Putamen (tissue), 1 donor: ENCODE results near the gene TMEM234.
"Not testable (repeated sequence)": the region's sequence is repeated elsewhere in the genome, so short reads cannot be mapped to it uniquely, and the experiment has no call there.

ENCODE experiments used
- DNase-seq: peaks from one replicate; pipeline ENCODE4 v3.0.0-alpha.2; 2016; ENCODE audit warnings: low spot score

Gene TMEM234

DNA sequence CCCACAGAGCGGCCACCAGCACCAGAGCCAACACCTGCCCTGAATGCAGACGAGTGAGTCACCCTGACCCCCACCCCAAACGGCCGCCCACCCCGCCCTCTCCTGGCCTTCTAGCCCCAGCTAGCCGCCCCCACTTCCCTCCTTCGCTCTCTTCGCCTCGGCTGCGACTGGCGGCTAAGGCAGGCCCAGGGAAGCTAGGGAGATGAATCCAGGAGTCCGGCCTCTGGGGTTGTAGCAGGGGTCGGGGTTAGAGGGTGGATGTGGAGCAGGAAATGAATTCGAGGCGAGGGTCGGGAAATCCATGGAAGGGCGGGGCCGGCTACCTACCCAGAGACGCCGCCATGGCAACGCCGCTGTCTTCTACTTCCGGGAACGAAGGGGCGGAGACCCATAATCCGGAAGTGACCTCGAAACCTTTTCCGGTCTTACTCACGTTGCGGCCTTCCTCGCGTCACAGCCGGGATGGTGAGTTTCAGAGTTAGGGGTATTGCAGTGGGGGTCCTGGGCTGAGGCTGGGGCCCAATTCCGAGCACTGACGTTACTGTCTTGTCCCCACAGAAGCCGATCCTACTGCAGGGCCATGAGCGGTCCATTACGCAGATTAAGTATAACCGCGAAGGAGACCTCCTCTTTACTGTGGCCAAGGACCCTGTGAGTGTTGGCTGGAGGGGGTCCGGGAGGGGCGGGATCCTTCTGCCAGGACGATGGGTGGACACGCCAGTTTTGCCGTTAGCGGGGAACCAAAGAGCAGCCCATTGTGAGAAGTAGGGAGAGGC lies at the start of gene TMEM234, which contains the start of gene EIF3I:
Gene TMEM234 (minus strand): TSS at position 374 of the 776 bp plus-strand sequence. CDS start 31 bp downstream, at position 343.
Gene EIF3I (plus strand): TSS at position 428 of the 776 bp plus-strand sequence. CDS start 35 bp downstream, at position 463.
- peak; percentile 92 for DNase-seq

DNA sequence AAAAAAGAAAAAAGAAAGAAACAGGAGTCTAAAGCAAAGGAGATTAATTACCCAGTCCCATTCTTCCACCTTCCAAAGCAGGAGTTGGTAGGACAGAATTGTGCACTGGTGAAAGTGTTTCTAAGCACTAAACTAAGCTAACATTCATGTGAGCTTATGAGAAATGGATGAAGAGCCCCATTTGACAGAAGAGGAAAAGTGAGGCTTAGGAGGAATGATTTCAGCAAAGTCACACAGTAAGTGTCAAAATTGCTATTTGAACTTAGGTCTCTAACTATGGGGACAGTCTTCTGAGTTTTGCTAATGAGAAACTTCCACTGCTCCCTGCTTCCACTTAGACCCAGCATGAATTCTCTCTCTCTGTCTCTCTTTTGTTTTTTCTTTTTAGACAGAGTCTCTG lies 47.6 kb upstream of the TMEM234 start:
- no peak for DNase-seq

DNA sequence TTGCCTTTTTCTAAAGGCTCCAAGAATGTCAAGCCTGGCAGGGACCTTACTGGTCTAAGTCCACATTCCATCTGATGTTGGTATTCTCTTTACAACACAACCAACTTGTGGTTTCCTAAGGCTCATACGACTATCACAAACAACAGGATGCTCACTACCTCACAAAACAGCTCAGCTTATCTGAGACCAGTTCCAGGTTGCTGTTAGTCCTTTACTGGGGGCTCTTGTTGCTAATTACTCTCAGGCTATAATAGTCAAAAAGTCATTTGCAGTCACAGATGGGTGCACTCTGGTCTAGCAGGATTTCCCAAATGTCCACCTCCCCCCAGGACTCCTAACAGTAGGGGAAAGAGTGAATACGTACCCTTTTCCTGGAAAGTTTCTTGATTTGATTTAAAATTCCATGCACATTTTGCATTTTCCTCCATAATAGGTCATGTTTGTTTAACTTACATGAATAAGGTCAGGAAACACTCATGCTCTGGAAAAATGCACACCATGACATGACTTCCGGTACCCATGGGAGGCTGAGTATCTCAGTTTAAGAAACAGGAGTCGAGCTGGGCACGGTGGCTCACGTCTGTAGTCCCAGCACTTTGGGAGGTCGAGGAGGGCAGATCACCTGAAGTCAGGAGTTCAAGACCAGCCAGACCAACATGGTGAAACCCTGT lies 44.9 kb upstream of the TMEM234 start:
- no peak for DNase-seq

DNA sequence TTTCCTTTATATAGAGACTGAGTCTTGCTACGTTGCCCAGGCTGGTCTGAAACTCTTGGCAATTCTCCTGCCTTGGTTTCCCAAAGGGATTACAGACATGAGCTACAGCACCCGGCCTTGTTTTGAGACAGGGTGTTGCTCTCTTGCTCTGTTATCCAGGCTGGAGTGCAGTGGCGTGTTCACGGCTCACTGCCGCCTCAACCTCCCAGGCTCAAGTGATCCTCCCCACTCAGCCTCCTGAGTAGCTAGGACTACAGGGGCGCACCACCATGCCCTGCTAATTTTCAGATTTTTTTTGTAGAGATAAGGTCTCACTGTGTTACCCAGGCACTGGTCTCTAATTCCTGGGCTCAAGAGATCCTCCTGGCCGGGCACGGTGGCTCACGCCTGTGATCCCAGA lies 43.7 kb upstream of the TMEM234 start:
- DNase-seq, result no peak

DNA sequence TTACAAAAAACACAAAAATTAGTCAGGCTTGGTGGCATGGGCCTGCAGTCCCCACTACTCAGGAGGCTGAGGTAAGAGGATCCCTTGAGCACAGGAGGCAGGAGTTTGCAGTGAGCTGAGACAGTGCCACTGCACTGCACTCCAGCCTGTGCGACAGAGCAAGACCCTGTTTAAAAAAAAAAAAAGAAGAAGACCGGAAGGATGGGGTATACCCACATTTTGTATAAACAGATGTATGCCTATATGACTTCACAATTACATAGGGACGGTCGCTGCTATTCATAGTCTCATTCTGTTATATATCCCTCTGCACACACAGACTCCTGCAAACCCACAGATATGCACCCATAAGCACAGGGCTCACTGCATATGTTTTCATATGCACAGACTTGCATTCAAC lies 41.6 kb upstream of the TMEM234 start:
- DNase-seq, result no peak

DNA sequence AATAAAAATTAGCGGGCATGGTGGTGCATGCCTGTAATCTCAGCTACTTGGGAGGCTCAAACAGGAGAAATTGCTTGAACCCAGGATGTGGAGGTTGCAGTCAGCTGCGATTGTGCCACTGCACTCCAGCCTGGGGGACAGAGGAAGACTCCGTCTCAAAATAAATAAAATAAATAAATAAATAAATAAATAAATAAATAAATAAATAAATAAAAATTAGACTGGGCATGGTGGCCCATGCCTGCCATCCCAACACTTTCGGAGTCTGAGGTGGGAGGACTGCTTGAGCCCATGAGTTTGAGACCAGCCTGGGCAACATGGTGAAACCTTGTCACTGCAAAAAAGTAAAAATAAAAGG lies 41.1 kb upstream of the TMEM234 start:
- DNase-seq, result not testable (repeated sequence)

DNA sequence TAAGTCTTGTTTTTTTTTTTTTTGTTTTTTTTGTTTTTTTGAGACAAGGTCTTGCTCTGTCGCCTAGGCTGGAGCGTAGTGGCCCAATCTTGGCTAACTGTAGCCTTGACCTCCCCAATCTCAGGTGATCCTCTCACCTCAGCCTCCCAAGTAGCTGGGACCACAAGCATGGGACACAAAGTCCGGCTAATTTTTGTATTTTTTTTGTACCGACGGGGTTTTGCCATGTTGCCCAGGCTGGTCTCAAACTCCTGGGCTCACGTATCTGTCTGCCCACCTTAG lies 35.0 kb upstream of the TMEM234 start:
- DNase-seq, result no peak

DNA sequence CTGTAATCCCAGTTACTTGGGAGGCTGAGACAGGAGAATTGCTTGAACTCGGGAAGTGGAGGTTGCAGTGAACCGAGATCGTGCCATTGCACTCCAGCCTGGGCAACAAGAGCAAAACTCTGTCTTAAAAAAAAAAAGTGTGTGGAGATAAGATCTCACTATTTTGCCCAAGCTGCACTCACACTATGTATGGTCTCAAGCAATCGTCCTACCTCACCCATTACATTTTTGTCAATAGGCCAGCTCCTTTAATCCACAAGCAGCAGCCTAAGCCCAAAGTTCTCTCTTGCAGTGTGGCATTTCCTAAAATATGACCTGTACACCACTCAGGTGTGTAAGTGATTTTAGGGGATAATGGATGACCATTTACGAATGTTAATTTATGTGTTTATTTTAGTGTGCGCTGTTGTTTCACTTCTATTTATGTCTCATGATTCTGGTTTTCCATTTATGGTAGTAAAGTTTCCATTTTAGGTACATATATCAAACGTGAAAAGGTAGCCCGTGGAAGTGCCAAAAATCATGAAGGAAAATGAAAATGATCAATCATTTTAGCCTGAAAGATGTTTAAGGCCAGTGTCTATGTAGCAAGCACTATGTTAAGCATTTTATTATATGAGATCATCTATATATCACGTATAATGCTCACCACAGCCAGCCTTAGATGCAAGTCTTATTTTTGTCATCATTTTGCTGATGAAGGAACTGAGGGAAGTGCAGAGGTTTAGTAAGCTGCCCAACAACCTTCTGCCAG lies 34.5 kb upstream of the TMEM234 start:
- DNase-seq, result no peak

DNA sequence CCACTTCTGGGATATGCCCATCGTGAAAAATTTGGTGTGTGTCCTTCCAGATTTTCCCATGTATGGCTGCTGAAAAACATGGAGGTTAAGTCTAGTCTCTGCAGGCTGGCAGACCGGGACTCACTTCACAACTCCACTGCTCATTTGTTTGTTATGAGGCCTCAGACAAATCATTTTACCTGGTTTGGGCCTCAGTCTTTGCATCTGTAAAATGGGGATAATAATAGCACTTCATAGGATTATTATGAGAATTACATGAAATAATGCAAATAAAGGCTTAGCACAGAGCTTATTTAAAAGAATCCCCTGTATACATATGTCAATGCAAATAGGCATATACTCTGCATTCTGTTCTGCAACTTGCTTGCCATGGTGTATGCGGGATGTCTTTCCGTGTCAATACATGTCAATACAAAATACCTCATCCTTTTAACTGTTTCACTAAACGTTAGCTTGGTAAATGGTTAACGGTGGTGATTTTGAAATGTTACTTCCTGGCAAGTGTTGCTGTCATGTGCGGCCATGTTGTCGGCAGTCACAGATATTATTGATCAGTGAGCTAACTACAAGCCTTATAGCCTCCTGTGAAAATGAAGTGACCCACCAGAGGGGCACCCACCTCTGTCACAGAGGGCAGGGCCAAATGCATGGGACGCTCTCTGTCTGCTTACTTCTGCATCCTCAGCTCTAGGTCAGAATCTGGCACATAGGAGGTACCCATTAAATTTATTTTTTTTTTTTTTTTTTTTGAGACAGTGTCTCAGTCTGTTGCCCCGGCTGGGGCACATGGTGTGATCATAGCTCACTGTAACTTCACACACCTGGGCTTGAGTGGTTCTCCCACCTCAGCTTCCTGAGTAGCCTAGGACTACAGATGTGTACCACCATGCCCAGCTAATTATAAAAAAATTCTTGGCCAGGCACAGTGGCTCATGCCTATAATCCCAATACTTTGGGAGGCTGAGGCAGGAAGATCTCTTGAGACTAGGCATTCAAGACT lies 33.2 kb upstream of the TMEM234 start:
- DNase-seq, result no peak

DNA sequence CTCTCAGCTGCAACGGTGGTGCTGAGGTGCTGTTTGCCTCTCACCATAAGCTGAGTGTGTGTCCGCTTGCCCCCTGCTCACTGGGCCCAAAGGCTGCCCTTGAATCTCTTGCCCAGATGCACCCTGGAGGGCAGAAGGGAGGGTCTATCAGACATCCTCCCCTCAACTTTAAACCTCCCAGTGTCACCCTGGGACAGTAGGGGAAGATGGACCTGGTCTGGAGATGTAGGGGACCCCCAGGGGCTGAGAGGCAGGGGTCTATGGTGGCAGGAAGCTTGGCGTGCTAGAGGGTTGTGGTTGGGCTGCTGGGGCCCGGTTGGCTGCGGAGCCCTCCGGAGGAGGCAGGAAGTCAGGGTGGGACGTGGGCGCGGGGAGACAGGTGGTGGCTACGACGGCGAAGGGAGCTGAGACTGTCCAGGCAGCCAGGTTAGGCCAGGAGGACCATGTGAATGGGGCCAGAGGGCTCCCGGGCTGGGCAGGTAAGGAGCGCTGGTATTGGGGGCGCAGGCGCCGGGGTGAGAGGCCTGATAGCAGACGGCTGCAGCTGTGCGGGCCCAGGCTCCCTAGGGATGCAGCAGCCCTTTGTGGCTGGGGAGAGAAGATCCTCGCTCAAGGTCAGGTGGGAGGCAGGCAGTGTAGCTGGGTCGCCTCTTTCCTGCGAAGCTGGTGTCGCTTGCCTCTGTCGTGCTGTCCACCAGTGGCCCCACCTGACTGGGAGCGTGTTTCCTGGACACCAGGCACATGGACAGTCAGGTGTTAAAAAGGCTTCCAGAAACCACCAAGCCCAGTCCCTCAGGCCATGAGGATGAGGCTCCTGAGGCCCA lies 29.0 kb upstream of the TMEM234 start, which contains the start of gene LCK:
Gene LCK (plus strand): TSS at position 373 of the 824 bp plus-strand sequence. CDS start 23,065 bp downstream, outside the sequence.
- no peak for DNase-seq

DNA sequence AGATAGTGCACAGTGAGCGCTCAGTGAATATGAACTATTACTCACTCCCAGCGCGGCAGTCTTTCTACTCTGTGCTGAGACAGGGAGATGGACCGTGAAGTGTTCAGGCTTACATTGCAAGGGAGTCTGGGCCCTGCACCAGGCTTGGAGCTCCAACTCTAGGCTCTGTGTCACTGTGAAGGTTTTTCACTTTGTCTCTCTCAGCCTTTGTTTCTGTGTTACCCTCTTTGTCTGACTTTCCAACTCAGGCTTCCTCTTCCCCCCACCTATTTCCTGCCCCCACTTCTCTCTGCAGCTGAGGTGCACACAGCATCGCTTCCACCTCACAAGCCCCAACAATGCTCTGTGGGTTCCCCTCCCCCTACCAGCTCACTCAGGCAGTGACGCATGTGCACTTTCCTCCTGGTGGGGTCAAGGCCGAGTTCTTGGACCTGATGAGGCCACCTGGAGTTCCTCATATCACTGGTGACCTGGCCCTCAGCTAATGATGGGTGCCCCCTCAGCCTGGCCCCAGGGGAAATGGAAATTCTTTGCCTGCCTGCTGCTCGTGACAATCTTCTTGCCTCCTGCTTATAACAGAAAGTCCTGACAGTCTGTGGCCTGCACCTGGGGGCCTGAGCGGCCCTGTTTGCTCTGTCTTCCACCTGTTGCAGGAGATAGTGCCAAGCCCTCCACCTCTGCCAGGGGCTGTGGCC lies 27.8 kb upstream of the TMEM234 start:
- DNase-seq, result no peak

DNA sequence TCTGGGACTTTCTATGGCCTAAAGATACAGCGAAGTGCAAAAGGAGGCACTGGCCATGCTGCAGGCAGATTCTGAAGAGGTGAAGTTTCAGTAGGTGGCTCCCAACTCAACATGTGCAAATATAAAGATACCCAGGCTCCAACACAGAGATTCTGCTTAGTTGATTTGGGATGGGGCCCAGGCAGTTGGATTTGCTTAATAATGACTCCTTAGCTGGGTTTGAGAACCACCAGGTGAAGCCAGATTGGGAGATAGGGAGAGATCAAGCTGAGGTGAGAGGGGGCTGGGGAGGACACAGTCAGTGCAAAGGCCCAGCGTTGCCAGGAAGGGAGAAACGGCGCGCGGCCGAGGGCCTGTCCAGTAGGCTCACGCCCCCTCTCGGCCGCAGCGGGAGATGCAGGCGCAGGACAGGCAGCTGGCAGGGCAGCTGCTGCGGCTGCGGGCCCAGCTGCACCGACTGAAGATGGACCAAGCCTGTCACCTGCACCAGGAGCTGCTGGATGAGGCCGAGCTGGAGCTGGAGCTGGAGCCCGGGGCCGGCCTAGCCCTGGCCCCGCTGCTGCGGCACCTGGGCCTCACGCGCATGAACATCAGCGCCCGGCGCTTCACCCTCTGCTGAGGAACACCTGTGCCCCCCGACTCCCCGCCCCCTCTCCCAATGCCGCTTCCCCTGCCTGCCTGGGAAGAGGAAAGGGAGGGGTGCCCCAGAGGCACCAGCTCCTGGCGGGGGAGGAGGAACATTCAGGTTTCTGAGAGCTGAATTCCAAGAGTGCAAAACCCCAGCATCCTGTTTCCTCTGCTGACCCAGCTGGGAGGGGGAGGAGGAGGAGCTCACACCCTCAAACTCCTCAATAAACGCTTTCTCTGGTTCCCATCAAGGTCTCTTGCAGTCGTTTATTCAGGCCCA lies 26.1 kb upstream of the TMEM234 start:
- no peak for DNase-seq

DNA sequence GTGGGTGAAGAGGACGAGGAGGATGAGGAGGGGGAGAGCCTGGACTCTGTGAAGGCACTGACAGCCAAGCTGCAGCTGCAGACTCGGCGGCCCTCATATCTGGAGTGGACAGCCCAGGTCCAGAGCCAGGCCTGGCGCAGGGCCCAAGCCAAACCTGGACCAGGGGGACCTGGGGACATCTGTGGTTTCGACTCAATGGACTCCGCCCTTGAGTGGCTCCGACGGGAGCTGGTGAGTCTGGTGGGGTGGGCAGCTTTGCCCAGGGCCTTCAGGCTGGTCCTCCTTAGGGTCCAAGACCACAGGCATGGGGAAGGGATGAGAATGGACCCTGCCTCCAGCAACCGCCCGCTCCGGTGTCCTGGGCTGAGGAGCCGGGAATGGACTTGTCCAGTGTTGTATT lies 25.3 kb upstream of the TMEM234 start:
- DNase-seq, result no peak

DNA sequence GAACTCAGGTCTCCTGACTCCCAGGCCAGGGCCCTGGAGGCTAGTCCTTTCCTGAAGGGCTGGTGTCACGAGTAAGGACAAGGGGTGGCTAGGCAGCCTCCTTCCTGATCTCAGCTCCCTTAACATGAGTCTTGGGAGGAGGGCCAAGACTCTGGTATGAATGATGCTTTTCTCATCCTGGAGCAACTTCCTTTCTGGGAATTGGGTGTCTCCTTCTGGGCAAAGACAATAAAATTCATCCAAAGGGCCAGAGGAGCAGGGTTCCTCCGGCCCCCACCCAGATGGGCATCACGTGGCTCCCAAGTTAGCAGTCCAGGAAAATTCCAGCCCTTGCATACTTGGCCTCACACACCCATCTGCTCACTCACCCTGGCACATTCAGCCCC lies 24.7 kb upstream of the TMEM234 start, which contains the start of gene FAM167B:
Gene FAM167B (plus strand): TSS at position 335 of the 386 bp plus-strand sequence. CDS start 200 bp downstream, outside the sequence.
- no peak for DNase-seq

DNA sequence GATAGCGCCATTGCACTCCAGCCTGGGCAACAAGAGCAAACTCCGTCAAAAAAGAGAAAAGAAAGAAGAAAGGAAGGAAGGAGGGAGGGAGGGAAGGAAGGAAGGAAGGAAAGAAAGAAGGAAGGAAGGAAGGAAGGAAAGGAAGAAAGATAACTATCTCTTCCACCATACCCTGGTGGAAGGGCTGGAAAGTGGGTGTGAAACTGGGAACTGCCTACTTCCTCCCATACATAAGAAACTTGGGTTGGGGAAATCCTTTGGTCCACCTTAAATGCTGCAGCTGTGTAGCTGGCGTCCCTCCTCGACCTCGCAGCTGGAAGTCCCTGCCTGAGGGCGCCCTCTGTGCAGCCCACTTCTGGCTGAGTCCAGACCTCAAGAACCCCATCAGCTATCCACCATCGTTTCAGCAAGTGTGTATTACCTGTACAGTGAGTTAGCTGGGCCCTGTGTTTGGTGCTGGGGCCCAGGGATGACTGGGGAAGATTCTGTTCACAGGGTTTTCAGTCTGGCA lies 20.2 kb upstream of the TMEM234 start:
- peak; percentile 70 for DNase-seq

DNA sequence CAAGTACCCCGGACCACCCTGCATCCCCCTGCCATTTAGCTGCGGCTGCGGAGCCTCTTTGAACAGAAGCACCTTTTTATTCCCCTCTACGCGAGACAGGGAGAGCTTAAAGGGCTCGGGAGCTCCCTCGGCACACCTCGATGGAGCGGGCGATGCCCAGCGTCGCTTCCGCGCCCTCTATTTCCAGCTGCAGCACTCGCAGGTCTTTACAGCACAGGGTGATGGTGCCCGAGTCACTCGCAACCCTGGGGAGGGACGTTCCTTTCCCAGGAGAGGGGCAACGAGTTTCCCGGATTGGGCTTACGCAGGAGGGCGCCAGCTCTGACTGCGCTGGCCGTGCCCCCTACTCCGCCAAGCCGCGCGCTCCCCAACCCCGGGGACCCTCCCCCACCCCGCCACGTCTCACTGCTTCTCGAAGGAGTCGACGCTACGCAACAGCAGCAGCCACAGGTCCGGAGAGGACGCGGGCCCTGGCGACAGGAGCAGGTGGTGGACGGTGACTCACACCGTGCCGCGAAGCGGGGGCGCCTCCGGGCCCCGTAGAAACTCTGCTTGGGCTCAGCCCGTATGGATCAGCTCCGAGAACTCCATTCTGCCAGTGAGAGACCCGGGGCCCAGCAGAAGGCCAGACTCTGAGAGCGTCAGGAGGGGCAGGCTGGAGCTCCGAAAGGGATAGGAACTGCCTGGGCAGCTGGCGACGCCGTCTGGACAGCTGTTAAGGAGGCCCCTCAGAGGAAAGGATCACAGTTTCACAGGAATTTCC lies 19.0 kb upstream of the TMEM234 start:
- peak; percentile 50 for DNase-seq

DNA sequence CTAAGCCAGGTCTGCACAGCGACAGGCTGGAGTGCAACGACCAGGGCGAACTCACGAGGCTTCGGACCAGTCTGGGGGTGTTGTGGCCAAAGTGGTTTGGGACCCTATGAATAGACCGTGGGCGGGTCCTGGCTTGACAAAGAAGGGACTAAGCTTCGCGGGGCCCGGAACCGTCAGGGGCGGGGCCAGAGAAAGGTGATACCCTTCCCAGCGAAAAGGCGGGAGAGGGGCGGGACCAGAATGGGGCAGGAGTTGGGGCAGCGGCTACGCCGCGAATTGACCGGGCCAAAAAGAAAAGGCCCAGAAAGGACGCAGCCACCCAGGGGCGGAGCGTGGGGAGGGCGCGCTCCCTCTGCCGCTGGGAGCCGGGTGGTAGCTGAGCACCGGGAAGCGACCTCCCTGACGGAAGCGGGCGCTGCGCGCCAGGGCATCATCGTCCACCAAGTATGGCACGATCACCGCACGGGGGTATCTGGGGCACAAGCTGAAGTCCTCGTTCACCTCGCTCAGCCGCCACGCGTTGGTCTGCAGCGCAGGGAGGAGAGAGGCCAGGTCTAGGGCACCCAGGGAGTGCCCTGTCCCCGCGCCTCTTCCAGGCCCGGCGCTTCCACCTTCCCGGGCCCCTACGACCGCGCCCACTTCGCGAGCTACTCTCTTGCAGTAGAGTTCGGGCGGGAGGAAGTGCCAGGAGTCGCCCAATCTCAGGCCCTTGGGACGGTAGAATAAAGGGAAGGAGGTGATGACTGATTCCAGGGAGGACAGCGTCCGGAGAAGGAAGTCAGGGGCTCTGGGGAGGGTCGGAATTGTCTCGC lies 18.2 kb upstream of the TMEM234 start:
- no peak for DNase-seq
